ENCODE measurements around the gene ASB3.

GRCh38 chr2:53752385-53752784, 34.4 kb downstream of the ASB3 start:
- TF ChIP-seq MAX (IDR thresholded peaks at IDR 0.05), result no peak
- TF ChIP-seq CTCF (IDR thresholded peaks at IDR 0.05; ENCODE audit: low read depth, low read length, missing input control), result no peak
- TF ChIP-seq REST (IDR thresholded peaks at IDR 0.05), result no peak
- no peak for TF ChIP-seq RAD21 (IDR thresholded peaks at IDR 0.05)
- TF ChIP-seq TAF1 (conservative IDR thresholded peaks at IDR 0.05), result no peak
- no peak for TF ChIP-seq HNF4A (conservative IDR thresholded peaks at IDR 0.05)
- TF ChIP-seq YY1 (IDR thresholded peaks at IDR 0.05), result no peak
- no peak for TF ChIP-seq EGR1 (IDR thresholded peaks at IDR 0.05; ENCODE audit: low read depth in 2 of 2)
- no peak for TF ChIP-seq ATF3 (IDR thresholded peaks at IDR 0.05)
- TF ChIP-seq JUND (IDR thresholded peaks at IDR 0.05), result no peak
- no peak for TF ChIP-seq SP1 (IDR thresholded peaks at IDR 0.05)
- TF ChIP-seq GABPA (IDR thresholded peaks at IDR 0.05 in 1 of 2, conservative IDR thresholded peaks at IDR 0.05 in 1 of 2), result no peak
- no peak for TF ChIP-seq ZBTB33 (IDR thresholded peaks at IDR 0.05)
